Erythroblast (primary cell): ENCODE data around the gene PIK3R1.

Source experiments
- GATA1 ChIP-seq: IDR thresholded peaks from 2 replicates; pipeline ENCODE4 v1.6.1; 2011; ENCODE audit warnings: low read depth, mild to moderate bottlenecking, control low read depth, low read length, moderate library complexity
- POLR2A ChIP-seq: IDR thresholded peaks from 2 replicates; pipeline ENCODE4 v1.6.1; 2011; ENCODE audit warnings: mild to moderate bottlenecking, low read length

DNA sequence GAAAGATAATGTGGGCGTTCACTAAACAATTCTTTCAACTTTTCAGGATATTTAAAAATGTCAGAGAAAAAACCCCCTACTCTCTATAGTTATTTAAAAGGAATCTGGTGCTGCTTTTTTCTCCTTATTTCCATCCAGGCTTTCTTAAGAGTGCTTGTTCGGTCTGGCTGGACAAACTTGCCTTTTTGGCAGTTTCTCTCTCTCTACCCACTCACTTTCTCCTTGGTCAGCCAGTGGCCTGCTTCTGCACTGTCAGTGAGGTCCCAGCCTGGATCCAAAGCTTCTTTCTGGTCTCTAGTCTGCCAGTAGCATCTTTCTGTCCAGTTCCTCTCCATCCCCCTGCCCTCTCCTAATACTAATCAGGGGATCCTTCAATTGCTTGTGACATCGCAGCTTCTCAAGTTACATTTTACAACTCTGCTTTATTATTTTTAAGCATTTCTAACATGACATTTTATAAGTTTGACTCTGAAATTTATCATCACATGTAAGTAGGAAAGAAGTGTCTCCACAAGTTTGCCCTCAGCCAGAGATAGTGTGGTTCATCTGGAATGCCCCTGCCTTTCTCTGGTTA is 50.4 kb downstream of the PIK3R1 start:
- TF ChIP-seq POLR2A (no peak), GATA1 (no peak)
